ENCODE results near the gene AUP1.

DNA sequence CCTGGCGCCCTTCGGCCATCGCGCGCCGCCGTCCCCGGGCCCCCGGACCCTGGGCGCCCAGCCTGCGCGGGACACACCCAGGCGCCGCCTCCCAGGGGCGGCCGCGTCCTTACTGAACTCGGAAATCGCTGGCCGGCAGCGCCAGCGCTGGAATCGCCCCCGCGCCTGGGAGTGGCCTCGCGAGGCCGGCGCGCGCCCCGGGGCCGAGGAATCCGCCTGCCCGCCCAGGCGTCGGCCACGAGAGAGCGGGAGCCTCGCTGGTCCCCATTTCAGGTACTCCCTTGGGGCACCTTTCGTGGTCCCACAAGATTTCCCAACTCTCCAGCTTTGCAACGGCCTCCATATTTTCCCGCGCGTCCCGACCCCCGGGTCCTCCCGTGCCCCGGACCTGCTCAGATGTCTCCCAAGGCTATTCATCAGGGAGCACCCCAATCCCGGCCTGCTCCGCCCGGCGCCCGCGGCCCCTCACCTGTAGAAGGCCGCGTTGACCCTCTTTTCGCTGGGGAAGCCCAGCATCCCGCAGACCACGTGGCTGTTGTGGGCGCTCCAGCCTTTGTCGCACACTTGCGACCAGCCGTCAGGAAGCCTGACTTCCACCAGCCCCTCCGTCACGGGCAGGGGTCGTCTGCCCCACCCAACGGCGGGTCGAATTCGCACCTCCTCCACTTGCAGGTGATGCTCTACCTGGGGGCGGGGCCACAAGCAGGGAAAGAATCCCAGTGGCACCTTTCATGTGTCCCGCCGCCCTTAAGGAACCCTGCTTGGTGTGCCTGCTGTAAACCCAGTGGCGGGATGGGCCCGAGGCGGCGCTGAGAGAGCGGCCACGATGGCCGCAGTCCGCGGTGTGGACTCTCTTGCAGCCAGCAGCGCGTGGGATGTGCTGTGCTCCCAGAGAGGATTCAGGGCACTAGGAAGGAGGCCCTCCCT, 19.7 kb upstream of the AUP1 start:
- TF ChIP-seq EZH2 (IDR thresholded peaks at IDR 0.05) (no peak), POLR2AphosphoS5 (IDR thresholded peaks at IDR 0.05; ENCODE audit: borderline replicate concordance, low read depth, low read length) (no peak)
